Measurements from ENCODE around the gene SLC38A1. TPM values are rescaled to one million over a fixed set of nuclear protein-coding genes. Genes with fewer than 3 reads are reported as not detected.
A peak's percentile ranks its signal among the peaks of the same experiment; 100 is the strongest.

Gene SLC38A1
- total and polyA plus RNA-seq, 2 experiments from 2014 or later = 114 to 234 TPM

GRCh38 chr12:46184798-46185595 is 83.8 kb downstream of the SLC38A1 start:
- no peak overlapping the region for H3K4me3 ChIP-seq
- no peak for TF ChIP-seq STAT1 (IDR thresholded peaks at IDR 0.05; ENCODE audit: unreplicated experiment)
- TF ChIP-seq EZH2 (IDR thresholded peaks at IDR 0.05; ENCODE audit: low read depth, unreplicated experiment) = no peak
- TF ChIP-seq POLR2AphosphoS5 (IDR thresholded peaks at IDR 0.05; ENCODE audit: low read depth) = no peak
- TF ChIP-seq, protein P1, sequence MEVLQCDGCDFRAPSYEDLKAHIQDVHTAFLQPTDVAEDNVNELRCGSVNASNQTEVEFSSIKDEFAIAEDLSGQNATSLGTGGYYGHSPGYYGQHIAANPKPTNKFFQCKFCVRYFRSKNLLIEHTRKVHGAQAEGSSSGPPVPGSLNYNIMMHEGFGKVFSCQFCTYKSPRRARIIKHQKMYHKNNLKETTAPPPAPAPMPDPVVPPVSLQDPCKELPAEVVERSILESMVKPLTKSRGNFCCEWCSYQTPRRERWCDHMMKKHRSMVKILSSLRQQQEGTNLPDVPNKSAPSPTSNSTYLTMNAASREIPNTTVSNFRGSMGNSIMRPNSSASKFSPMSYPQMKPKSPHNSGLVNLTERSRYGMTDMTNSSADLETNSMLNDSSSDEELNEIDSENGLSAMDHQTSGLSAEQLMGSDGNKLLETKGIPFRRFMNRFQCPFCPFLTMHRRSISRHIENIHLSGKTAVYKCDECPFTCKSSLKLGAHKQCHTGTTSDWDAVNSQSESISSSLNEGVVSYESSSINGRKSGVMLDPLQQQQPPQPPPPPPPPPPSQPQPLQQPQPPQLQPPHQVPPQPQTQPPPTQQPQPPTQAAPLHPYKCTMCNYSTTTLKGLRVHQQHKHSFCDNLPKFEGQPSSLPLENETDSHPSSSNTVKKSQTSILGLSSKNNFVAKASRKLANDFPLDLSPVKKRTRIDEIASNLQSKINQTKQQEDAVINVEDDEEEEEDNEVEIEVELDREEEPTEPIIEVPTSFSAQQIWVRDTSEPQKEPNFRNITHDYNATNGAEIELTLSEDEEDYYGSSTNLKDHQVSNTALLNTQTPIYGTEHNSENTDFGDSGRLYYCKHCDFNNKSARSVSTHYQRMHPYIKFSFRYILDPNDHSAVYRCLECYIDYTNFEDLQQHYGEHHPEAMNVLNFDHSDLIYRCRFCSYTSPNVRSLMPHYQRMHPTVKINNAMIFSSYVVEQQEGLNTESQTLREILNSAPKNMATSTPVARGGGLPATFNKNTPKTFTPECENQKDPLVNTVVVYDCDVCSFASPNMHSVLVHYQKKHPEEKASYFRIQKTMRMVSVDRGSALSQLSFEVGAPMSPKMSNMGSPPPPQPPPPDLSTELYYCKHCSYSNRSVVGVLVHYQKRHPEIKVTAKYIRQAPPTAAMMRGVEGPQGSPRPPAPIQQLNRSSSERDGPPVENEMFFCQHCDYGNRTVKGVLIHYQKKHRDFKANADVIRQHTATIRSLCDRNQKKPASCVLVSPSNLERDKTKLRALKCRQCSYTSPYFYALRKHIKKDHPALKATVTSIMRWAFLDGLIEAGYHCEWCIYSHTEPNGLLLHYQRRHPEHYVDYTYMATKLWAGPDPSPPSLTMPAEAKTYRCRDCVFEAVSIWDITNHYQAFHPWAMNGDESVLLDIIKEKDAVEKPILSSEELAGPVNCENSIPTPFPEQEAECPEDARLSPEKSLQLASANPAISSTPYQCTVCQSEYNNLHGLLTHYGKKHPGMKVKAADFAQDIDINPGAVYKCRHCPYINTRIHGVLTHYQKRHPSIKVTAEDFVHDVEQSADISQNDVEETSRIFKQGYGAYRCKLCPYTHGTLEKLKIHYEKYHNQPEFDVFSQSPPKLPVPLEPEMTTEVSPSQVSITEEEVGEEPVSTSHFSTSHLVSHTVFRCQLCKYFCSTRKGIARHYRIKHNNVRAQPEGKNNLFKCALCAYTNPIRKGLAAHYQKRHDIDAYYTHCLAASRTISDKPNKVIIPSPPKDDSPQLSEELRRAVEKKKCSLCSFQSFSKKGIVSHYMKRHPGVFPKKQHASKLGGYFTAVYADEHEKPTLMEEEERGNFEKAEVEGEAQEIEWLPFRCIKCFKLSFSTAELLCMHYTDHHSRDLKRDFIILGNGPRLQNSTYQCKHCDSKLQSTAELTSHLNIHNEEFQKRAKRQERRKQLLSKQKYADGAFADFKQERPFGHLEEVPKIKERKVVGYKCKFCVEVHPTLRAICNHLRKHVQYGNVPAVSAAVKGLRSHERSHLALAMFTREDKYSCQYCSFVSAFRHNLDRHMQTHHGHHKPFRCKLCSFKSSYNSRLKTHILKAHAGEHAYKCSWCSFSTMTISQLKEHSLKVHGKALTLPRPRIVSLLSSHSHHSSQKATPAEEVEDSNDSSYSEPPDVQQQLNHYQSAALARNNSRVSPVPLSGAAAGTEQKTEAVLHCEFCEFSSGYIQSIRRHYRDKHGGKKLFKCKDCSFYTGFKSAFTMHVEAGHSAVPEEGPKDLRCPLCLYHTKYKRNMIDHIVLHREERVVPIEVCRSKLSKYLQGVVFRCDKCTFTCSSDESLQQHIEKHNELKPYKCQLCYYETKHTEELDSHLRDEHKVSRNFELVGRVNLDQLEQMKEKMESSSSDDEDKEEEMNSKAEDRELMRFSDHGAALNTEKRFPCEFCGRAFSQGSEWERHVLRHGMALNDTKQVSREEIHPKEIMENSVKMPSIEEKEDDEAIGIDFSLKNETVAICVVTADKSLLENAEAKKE (CRISPR knock-in tag; IDR thresholded peaks at IDR 0.05) = no peak
- no peak for TF ChIP-seq CREB1 (CRISPR knock-in tag; IDR thresholded peaks at IDR 0.05; ENCODE audit: low read depth)
- no peak for TF ChIP-seq REST (IDR thresholded peaks at IDR 0.05; ENCODE audit: unreplicated experiment)
- no peak for TF ChIP-seq ZNF114 (CRISPR knock-in tag; IDR thresholded peaks at IDR 0.05)
- TF ChIP-seq JUNB (IDR thresholded peaks at IDR 0.05; ENCODE audit: unreplicated experiment) = no peak
- TF ChIP-seq, protein P2, sequence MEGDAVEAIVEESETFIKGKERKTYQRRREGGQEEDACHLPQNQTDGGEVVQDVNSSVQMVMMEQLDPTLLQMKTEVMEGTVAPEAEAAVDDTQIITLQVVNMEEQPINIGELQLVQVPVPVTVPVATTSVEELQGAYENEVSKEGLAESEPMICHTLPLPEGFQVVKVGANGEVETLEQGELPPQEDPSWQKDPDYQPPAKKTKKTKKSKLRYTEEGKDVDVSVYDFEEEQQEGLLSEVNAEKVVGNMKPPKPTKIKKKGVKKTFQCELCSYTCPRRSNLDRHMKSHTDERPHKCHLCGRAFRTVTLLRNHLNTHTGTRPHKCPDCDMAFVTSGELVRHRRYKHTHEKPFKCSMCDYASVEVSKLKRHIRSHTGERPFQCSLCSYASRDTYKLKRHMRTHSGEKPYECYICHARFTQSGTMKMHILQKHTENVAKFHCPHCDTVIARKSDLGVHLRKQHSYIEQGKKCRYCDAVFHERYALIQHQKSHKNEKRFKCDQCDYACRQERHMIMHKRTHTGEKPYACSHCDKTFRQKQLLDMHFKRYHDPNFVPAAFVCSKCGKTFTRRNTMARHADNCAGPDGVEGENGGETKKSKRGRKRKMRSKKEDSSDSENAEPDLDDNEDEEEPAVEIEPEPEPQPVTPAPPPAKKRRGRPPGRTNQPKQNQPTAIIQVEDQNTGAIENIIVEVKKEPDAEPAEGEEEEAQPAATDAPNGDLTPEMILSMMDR (conservative IDR thresholded peaks at IDR 0.05; ENCODE audit: low read depth in 2 of 2) = no peak
- TF ChIP-seq ZNF331 (CRISPR knock-in tag; IDR thresholded peaks at IDR 0.05; ENCODE audit: low read depth) = no peak
- TF ChIP-seq NANOG (IDR thresholded peaks at IDR 0.05; ENCODE audit: borderline replicate concordance) = no peak
- H3K79me2 ChIP-seq (replicated peaks; ENCODE audit: insufficient read depth) = no peaks in the 10 kb centered on the region
- peak; percentile 30 for ATAC-seq
- peak; percentile 27 for DNase-seq (ENCODE audit: low spot score)
- H3K4me1 ChIP-seq (ENCODE audit: insufficient read depth) = peaks cover 12% of the 10 kb centered on the region
- peaks cover 4% of the 10 kb centered on the region for H3K36me3 ChIP-seq (ENCODE audit: insufficient read depth)
- no peak overlapping the region for H3K4me3 Mint-ChIP-seq
- H3K4me2 ChIP-seq = no peak overlapping the region
- 0 out of 2 replicates have a peak, but pooled peaks cover 7% of the 10 kb centered on the region for H3F3A ChIP-seq (replicated peaks; ENCODE audit: low read depth)
- peaks cover 43% of the 10 kb centered on the region for H3K36me3 Mint-ChIP-seq (ENCODE audit: low read depth)
- peaks cover 10% of the 10 kb centered on the region for H3K27me3 Mint-ChIP-seq (ENCODE audit: insufficient read depth, low read depth, poor library complexity)
- H3K9me3 Mint-ChIP-seq = peaks cover 14% of the 10 kb centered on the region
- peaks cover 3% of the 10 kb centered on the region; the same call in 1 of the 2 replicates for H3K9me2 ChIP-seq (ENCODE audit: insufficient read depth)
- peaks cover 12% of the 10 kb centered on the region for H4K20me1 ChIP-seq (replicated peaks; ENCODE audit: insufficient read depth)
- H2AFZ ChIP-seq = no peak overlapping the region
- H3K27ac Mint-ChIP-seq = peak overlapping the region; percentile 1; the same call in 1 of the 2 replicates
- H3K27ac ChIP-seq (ENCODE audit: low read depth) = peak overlapping the region; percentile 39; the same call in 1 of the 2 replicates
- no peaks in the 10 kb centered on the region for H3K27me3 ChIP-seq (ENCODE audit: insufficient read depth)
- peaks cover 16% of the 10 kb centered on the region for H3K4me1 Mint-ChIP-seq

Measured in GM23338 (cell line).